Mesothelial cell of epicardium (in vitro differentiated cells): ENCODE data around the gene NUDT12. TPM values are rescaled to one million over a fixed set of nuclear protein-coding genes. Genes with fewer than 3 reads are reported as not detected.

Source experiments
- DNase-seq, 2 experiments: peaks; one replicate each; pipeline ENCODE4 v3.0.0; 2021; ENCODE audit warnings: low spot score in 2 of 2; ENCODE audit not compliant: unreplicated experiment in 2 of 2
- H3K27ac Mint-ChIP-seq: 2 replicates; pipeline ENCODE4 v1.8.0; 2021; ENCODE audit warnings: mixed read lengths
- H3K27me3 Mint-ChIP-seq: 2 replicates; pipeline ENCODE4 v1.8.0; 2021; ENCODE audit warnings: low read depth, mixed read lengths
- H3K36me3 Mint-ChIP-seq: 2 replicates; pipeline ENCODE4 v1.8.0; 2021; ENCODE audit warnings: mixed read lengths
- H3K4me1 Mint-ChIP-seq: 2 replicates; pipeline ENCODE4 v1.8.0; 2021; ENCODE audit warnings: mixed read lengths
- H3K4me3 Mint-ChIP-seq: 2 replicates; pipeline ENCODE4 v1.8.0; 2021; ENCODE audit warnings: mild to moderate bottlenecking, moderate library complexity, mixed read lengths
- H3K9me3 Mint-ChIP-seq: 2 replicates; pipeline ENCODE4 v1.8.0; 2021; ENCODE audit warnings: mixed read lengths
- total RNA-seq: library from RNA; stranded (reverse); gene quantifications from 3 replicates; pipeline ENCODE4 v1.2.1, GENCODE V29; 2021
- TF ChIP-seq, protein P1 (sequence below): fragments of 200-600 bp; sonication (generic); IDR thresholded peaks from one replicate; pipeline ENCODE4 v1.5.0; 2021; ENCODE audit warnings: antibody characterized with exemption; ENCODE audit not compliant: unreplicated experiment

The NUDT12 gene
- total RNA-seq, 1 donor from 2014 or later = 14.1 TPM

DNA sequence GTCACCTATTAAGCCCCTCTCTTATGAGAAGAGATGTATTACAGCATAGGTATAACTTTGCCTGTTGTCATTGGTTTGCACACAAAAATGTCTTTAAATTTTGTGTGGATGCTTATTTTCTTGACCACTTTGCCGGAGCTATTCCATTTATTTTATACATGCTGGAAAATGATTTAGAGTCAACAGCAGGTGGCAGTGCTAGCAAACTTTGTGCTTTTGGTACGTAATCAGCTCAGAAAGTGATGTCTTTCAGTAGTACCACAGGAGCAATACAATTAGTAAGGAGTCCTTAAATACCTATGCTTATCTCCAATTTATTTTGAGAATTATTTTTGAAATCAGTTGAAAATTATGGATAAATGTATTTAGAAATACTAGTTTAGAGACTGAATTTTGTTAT lies 19.8 kb upstream of the NUDT12 start:
- Mint-ChIP-seq H3K4me1 (peaks cover 5% of the 10 kb centered on the region), H3K4me3 (no peak overlapping the region), H3K27ac (no peak overlapping the region), H3K27me3 (no peaks in the 10 kb centered on the region), H3K36me3 (no peaks in the 10 kb centered on the region), H3K9me3 (no peaks in the 10 kb centered on the region)
- DNase-seq = no peak
- TF ChIP-seq, protein P1, sequence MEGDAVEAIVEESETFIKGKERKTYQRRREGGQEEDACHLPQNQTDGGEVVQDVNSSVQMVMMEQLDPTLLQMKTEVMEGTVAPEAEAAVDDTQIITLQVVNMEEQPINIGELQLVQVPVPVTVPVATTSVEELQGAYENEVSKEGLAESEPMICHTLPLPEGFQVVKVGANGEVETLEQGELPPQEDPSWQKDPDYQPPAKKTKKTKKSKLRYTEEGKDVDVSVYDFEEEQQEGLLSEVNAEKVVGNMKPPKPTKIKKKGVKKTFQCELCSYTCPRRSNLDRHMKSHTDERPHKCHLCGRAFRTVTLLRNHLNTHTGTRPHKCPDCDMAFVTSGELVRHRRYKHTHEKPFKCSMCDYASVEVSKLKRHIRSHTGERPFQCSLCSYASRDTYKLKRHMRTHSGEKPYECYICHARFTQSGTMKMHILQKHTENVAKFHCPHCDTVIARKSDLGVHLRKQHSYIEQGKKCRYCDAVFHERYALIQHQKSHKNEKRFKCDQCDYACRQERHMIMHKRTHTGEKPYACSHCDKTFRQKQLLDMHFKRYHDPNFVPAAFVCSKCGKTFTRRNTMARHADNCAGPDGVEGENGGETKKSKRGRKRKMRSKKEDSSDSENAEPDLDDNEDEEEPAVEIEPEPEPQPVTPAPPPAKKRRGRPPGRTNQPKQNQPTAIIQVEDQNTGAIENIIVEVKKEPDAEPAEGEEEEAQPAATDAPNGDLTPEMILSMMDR = peak; percentile 49

DNA sequence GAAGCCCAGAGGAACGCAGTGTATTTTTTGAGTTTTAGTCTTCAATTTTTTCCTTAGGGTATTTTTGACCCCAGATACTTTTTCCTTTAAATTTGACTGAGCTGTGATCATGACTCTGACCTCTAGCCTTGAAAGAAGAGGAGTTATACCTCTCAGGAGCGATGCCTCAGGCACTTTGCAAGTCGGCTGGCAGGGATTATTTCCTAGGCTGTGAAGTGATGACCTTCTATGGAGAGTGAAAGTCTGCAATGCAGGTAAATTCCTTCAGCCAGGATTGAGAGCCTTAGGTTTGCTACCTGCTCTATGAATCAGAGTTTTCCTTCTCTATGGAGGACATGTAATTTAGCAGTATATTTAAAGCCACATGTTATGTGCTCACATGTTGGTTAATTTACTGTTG lies 10.8 kb upstream of the NUDT12 start:
- no peak for DNase-seq
- TF ChIP-seq, protein P1 = no peak

GRCh38 chr5:103572454-103572853 lies 9.9 kb upstream of the NUDT12 start:
- TF ChIP-seq, protein P1 = no peak
- Mint-ChIP-seq H3K27me3 (no peaks in the 10 kb centered on the region), H3K9me3 (peaks cover 5% of the 10 kb centered on the region), H3K4me3 (no peak overlapping the region), H3K27ac (no peak overlapping the region), H3K36me3 (no peaks in the 10 kb centered on the region), H3K4me1 (peaks cover 17% of the 10 kb centered on the region)
- DNase-seq = no peak

More for the DNA sequence above, 10.8 kb upstream of the NUDT12 start:
- Mint-ChIP-seq H3K27ac (peak overlapping the region; percentile 48), H3K4me1 (peaks cover 17% of the 10 kb centered on the region), H3K36me3 (no peaks in the 10 kb centered on the region), H3K27me3 (no peaks in the 10 kb centered on the region), H3K4me3 (no peak overlapping the region), H3K9me3 (peaks cover 5% of the 10 kb centered on the region)

DNA sequence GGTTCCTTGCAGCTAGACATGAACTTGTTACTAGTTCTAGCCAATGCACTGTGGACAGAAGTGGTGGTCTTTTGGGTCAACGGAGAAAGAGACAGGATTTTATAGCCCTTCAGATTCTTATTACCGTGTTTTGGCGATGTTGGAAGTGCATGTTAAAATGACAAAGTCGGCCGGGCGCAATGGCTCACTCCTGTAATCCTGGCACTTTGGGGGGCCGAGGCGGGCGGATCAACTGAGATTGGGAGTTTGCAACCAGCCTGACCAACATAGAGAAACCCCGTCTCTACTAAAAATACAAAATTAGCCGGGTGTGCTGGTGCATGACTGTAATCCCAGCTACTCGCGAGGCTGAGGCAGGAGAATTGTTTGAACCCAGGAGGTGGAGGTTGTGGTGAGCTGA lies 9.1 kb upstream of the NUDT12 start:
- H3K36me3 Mint-ChIP-seq = no peaks in the 10 kb centered on the region
- DNase-seq = no peak
- peaks cover 17% of the 10 kb centered on the region for H3K4me1 Mint-ChIP-seq
- no peaks in the 10 kb centered on the region for H3K27me3 Mint-ChIP-seq
- no peak overlapping the region for H3K27ac Mint-ChIP-seq
- TF ChIP-seq, protein P1 = no peak
- H3K4me3 Mint-ChIP-seq = no peak overlapping the region
- H3K9me3 Mint-ChIP-seq = peaks cover 5% of the 10 kb centered on the region

- Mint-ChIP-seq H3K27ac (no peak overlapping the region), H3K36me3 (no peaks in the 10 kb centered on the region), H3K4me3 (no peak overlapping the region), H3K9me3 (peaks cover 5% of the 10 kb centered on the region), H3K27me3 (no peaks in the 10 kb centered on the region), H3K4me1 (peaks cover 17% of the 10 kb centered on the region)
- no peak for DNase-seq
- TF ChIP-seq, protein P1 = no peak
Measured at GRCh38 chr5:103569313-103570060, 6.9 kb upstream of the NUDT12 start.
